A549 (cell line): ENCODE results near the gene PRR12. TPM values are rescaled to one million over a fixed set of nuclear protein-coding genes. Genes with fewer than 3 reads are reported as not detected.

Experiments used
- ATAC-seq, 2 experiments: fragments of 200-7000 bp in 1 of 2; fragments of >200 bp in 1 of 2; cut with Nextera tagmentation in 1 of 2; cut with Tn5 transposase in 1 of 2; 3 replicates each; pipeline versions ENCODE4 v1.8.0 to v1.9.1; 2018 to 2020; ENCODE audit warnings: mild to moderate bottlenecking in 1 of 2, moderate library complexity in 1 of 2
- CTCF ChIA-PET: fragments of 300-600 bp; sonication (Branson Sonifier 250); formaldehyde crosslinking; extraction: SDS; loops from one replicate; lab custom pipeline; 2021; ENCODE audit warnings: antibody characterized with exemption, inconsistent platforms; lab: Yijun Ruan, JAX
- POLR2A ChIA-PET: fragments of 350-600 bp; formaldehyde crosslinking; extraction: SDS; loops from one replicate; lab custom pipeline; 2021; ENCODE audit warnings: antibody characterized with exemption, inconsistent platforms; lab: Yijun Ruan, JAX
- DNase-seq, 2 experiments: peaks; one replicate each; pipeline versions ENCODE4 v3.0.0 to v3.0.0-alpha.2; 2011 to 2016; ENCODE audit warnings: low read depth in 1 of 2, low spot score in 1 of 2
- FAIRE-seq: peaks from 2 replicates; lab custom pipeline; 2011; peaks lifted over from hg19 to GRCh38; lab: Jason Lieb, UNC
- H3K27ac ChIP-seq, 2 experiments: fragments of >200 bp; sonication (Bioruptor Twin); formaldehyde crosslinking; 3 replicates each; pipeline ENCODE4 v1.5.1; 2016 to 2017
- H3K4me1 ChIP-seq: fragments of >200 bp; sonication (Bioruptor Twin); formaldehyde crosslinking; 3 replicates; pipeline ENCODE4 v1.6.1; 2016
- H3K4me2 ChIP-seq: fragments of >200 bp; sonication (Bioruptor Twin); formaldehyde crosslinking; 3 replicates; pipeline ENCODE4 v1.6.1; 2016
- H3K4me3 ChIP-seq: fragments of >200 bp; sonication (Bioruptor Twin); formaldehyde crosslinking; 3 replicates; pipeline ENCODE4 v1.5.1; 2016
- H3K9me3 ChIP-seq: fragments of >200 bp; sonication (Bioruptor Twin); formaldehyde crosslinking; 3 replicates; pipeline ENCODE4 v1.6.1; 2016
- ATOH8 ChIP-seq: fragments of 250-450 bp; sonication (Bioruptor Pico); IDR thresholded peaks from 2 replicates; pipeline ENCODE4 v1.5.0; 2020; ENCODE audit warnings: low read depth, mild to moderate bottlenecking, moderate library complexity
- CTCF ChIP-seq: fragments of >200 bp; sonication (Bioruptor Twin); formaldehyde crosslinking; IDR thresholded peaks from 3 replicates; pipeline ENCODE4 v1.5.1; 2016
- FOSB ChIP-seq: fragments of 250-450 bp; sonication (Bioruptor Pico); IDR thresholded peaks from 2 replicates; pipeline ENCODE4 v1.5.0; 2020; ENCODE audit warnings: mild to moderate bottlenecking, moderate library complexity
- FOXS1 ChIP-seq: fragments of 250-450 bp; sonication (Bioruptor Pico); IDR thresholded peaks from 2 replicates; pipeline ENCODE4 v1.5.0; 2020; ENCODE audit warnings: mild to moderate bottlenecking, moderate library complexity
- GATA3 ChIP-seq: IDR thresholded peaks from 2 replicates; pipeline ENCODE4 v1.6.1; 2012; ENCODE audit warnings: borderline replicate concordance
- HDAC2 ChIP-seq: fragments of 200-600 bp; sonication (generic); IDR thresholded peaks from 2 replicates; pipeline ENCODE4 v1.6.1; 2016
- HES2 ChIP-seq: fragments of >200 bp; sonication (Bioruptor Twin); formaldehyde crosslinking; IDR thresholded peaks from 2 replicates; pipeline ENCODE4 v1.6.1; 2016
- KDM5A ChIP-seq: fragments of 200-600 bp; sonication (generic); IDR thresholded peaks from 2 replicates; pipeline ENCODE4 v1.6.1; 2016; ENCODE audit warnings: antibody characterized with exemption, mild to moderate bottlenecking
- NPAS2 ChIP-seq: fragments of 250-450 bp; sonication (Bioruptor Pico); IDR thresholded peaks from 2 replicates; pipeline ENCODE4 v1.8.0; 2022; ENCODE audit warnings: mild to moderate bottlenecking, moderate library complexity, borderline replicate concordance
- PBX3 ChIP-seq: IDR thresholded peaks from 2 replicates; pipeline ENCODE4 v1.6.1; 2012
- POLR2A ChIP-seq: IDR thresholded peaks from 2 replicates; pipeline ENCODE4 v1.6.1; 2012; ENCODE audit warnings: mild to moderate bottlenecking, low read length
- RARB ChIP-seq: fragments of 250-450 bp; sonication (Bioruptor Pico); IDR thresholded peaks from 2 replicates; pipeline ENCODE4 v1.8.0; 2021; ENCODE audit warnings: mild to moderate bottlenecking, moderate library complexity
- RNF2 ChIP-seq: fragments of 200-600 bp; sonication (generic); IDR thresholded peaks from 2 replicates; pipeline ENCODE4 v1.6.1; 2016; ENCODE audit warnings: low read depth, mild to moderate bottlenecking, antibody characterized with exemption, moderate library complexity, borderline replicate concordance
- WGBS: methylation state at CpG from one replicate; pipeline ENCODE4 v1.1.6; 2017; ENCODE audit errors: missing lambda C conversion rate; 5-methylcytosine and 5-hydroxymethylcytosine counted together
- polyA plus RNA-seq, 4 experiments: library from polyadenylated mRNA; depleted of rRNA in 3 of 4; stranded (reverse); fragments of >200 nt; fragmentation: RNase III in 1 of 4; extraction: RNeasy Plus Mini Kit Qiagen cat#74134 plus additional on column Dnase treatment in 1 of 4; gene quantifications; 2 replicates in 3 of 4; 3 replicates in 1 of 4; pipeline ENCODE4 v1.2.3, GENCODE V29; 2011 to 2017

Gene PRR12
- polyA plus RNA-seq, 2 of the 4 experiments (the other 2 are of a cell fraction), result 0.78 to 15.6 TPM

- no peak for TF ChIP-seq CTCF
- no peak for TF ChIP-seq ATOH8 (CRISPR knock-in tag)
- TF ChIP-seq GATA3, result no peak; the same call in 1 of the 2 replicates
These were observed 10.5 kb upstream of the PRR12 start, which contains the start of gene NOSIP (continued) for GRCh38 chr19:49580264-49581006.

- CTCF ChIA-PET, result interaction anchor here (0.8 to 16.1 kb wide), 15 partner anchors 10 to 136 kb away, joined by 3 to 426 read pairs (median 4); partner anchors contain the start of genes FLT3LG and PRR12
- no peak for FAIRE-seq
- no peak for DNase-seq
These were observed 9.9 kb upstream of the PRR12 start, which contains the start of gene PRRG2 for GRCh38 chr19:49581007-49581508. TSS of gene PRRG2 (plus strand) at chr19:49581316. CDS start at chr19:49583220, 1,904 bp downstream.

GRCh38 chr19:49583239-49583638 lies 7.7 kb upstream of the PRR12 start:
- Histone ChIP-seq H3K27ac (0 out of 6 replicates have a peak overlapping the region, but pooled peaks of 1 of the 2 experiments have one; percentile 15), H3K4me2 (no peak overlapping the region), H3K4me1 (peaks cover 8% of the 10 kb centered on the region; the same call in 2 of the 3 replicates), H3K4me3 (no peak overlapping the region), H3K9me3 (no peaks in the 10 kb centered on the region)
- DNase-seq, result no peak
- no peak for ATAC-seq
- CTCF ChIA-PET, result interaction anchor here (0.6 to 16.1 kb wide), 5 partner anchors 10 to 110 kb away, joined by 3 to 426 read pairs (median 3); no protein-coding TSS in a partner anchor
- WGBS, result 12% methylated on average over 2 of the region's 2 CpGs
- no peak for TF ChIP-seq POLR2A
- no peak for TF ChIP-seq HES2
- no peak for FAIRE-seq
- POLR2A ChIA-PET, result interaction anchor here (0.5 kb wide), 1 partner anchor 65 kb away, joined by 5 read pairs; no protein-coding TSS in a partner anchor

More at GRCh38 chr19:49581007-49581508, 9.9 kb upstream of the PRR12 start, which contains the start of gene PRRG2:
- peak within 1 kb of the TSS; percentile 63 for H3K4me3 ChIP-seq
- POLR2A ChIA-PET, result interaction anchor here (0.7 to 2.8 kb wide), 13 partner anchors 9 to 128 kb away, joined by 3 to 30 read pairs (median 5); partner anchors contain the start of genes ALDH16A1, RPS11, RRAS and SCAF1
- TF ChIP-seq HDAC2 (0 out of 2 replicates have a peak, but pooled peaks have one; percentile 9), FOXS1 (no peak)
- H3K9me3 ChIP-seq, result no peaks in the 10 kb centered on the region
- H3K4me2 ChIP-seq, result peak within 1 kb of the TSS; percentile 80
- peak within 1 kb of the TSS; percentile 68 to 88 for H3K27ac ChIP-seq
- no peak for ATAC-seq
- H3K4me1 ChIP-seq, result peaks cover 8% of the 10 kb centered on the region; the same call in 2 of the 3 replicates
- WGBS, result 47% methylated on average over 14 of the region's 15 CpGs

GRCh38 chr19:49585023-49585422 lies 6.0 kb upstream of the PRR12 start:
- Histone ChIP-seq H3K4me1 (peaks cover 4% of the 10 kb centered on the region; the same call in 1 of the 3 replicates), H3K27ac (no peak overlapping the region), H3K4me2 (no peak overlapping the region), H3K4me3 (no peak overlapping the region), H3K9me3 (no peaks in the 10 kb centered on the region)
- FAIRE-seq, result no peak
- WGBS, result 75% methylated on average over 8 of the region's 8 CpGs
- POLR2A ChIA-PET, result no interaction called here
- CTCF ChIA-PET, result interaction anchor here (0.9 to 3.7 kb wide), 4 partner anchors 15 to 87 kb away, joined by 6 to 24 read pairs (median 8); no protein-coding TSS in a partner anchor
- ATAC-seq, result no peak
- no peak for DNase-seq
- no peak for TF ChIP-seq PBX3
- no peak for TF ChIP-seq RARB (CRISPR knock-in tag)
- TF ChIP-seq NPAS2, result no peak
- no peak for TF ChIP-seq KDM5A
- no peak for TF ChIP-seq RNF2
- no peak for TF ChIP-seq CTCF
- no peak for TF ChIP-seq FOSB (CRISPR knock-in tag)
